Neural cell (in vitro differentiated cells): ENCODE measurements around the gene EIF4G3. TPM values are rescaled to one million over a fixed set of nuclear protein-coding genes. Genes with fewer than 3 reads are reported as not detected.

Experiments used
- H2AFZ ChIP-seq: fragments of 200-600, 300-800 bp; sonication (generic), shearing (Covaris generic); 2 replicates; pipeline ENCODE4 v1.6.0; 2014; ENCODE audit warnings: low read depth, mild to moderate bottlenecking, antibody characterized with exemption, low read length, moderate library complexity
- H3F3A ChIP-seq: fragments of 200-600 bp; shearing (Covaris generic); 2 replicates; pipeline ENCODE4 v1.6.1; 2016; ENCODE audit warnings: mild to moderate bottlenecking, moderate library complexity, mixed read lengths, antibody characterized with exemption, low read length; ENCODE audit not compliant: insufficient read depth, poor library complexity, severe bottlenecking
- H3K27ac ChIP-seq: fragments of 200-600, 300-800 bp; sonication (generic), shearing (Covaris generic); 2 replicates; pipeline ENCODE4 v1.5.1; 2014; ENCODE audit warnings: mild to moderate bottlenecking, low read length, moderate library complexity
- H3K27me3 ChIP-seq: fragments of 300-800, 200-600 bp; sonication (generic), shearing (Covaris generic); 2 replicates; pipeline ENCODE4 v1.6.0; 2014; ENCODE audit warnings: mild to moderate bottlenecking, low read depth, low read length, moderate library complexity; ENCODE audit not compliant: insufficient read depth
- H3K36me3 ChIP-seq: fragments of 300-800, 200-600 bp; sonication (generic), shearing (Covaris generic); 2 replicates; pipeline ENCODE4 v1.5.1; 2014; ENCODE audit warnings: mild to moderate bottlenecking, antibody characterized with exemption, low read length, moderate library complexity; ENCODE audit not compliant: insufficient read depth
- H3K4me2 ChIP-seq: fragments of 300-800, 200-600 bp; sonication (generic), shearing (Covaris generic); 2 replicates; pipeline ENCODE4 v1.6.0; 2014; ENCODE audit warnings: mild to moderate bottlenecking, low read length
- H3K4me3 ChIP-seq: fragments of 300-800, 200-600 bp; sonication (generic), shearing (Covaris generic); 2 replicates; pipeline ENCODE4 v1.5.1; 2014; ENCODE audit warnings: mild to moderate bottlenecking, low read length, moderate library complexity
- H3K79me2 ChIP-seq: fragments of 200-600 bp; shearing (Covaris generic); replicated peaks from 2 replicates; pipeline ENCODE4 v1.6.0; 2014; ENCODE audit warnings: mild to moderate bottlenecking, low read length, moderate library complexity; ENCODE audit not compliant: insufficient read depth
- H3K9ac ChIP-seq: fragments of 300-800, 200-600 bp; sonication (generic), shearing (Covaris generic); 2 replicates; pipeline ENCODE4 v1.6.1; 2016; ENCODE audit warnings: mild to moderate bottlenecking, low read length, mixed read lengths
- H3K9me2 ChIP-seq: fragments of 200-600 bp; shearing (Covaris generic); 2 replicates; pipeline ENCODE4 v1.6.1; 2016; ENCODE audit warnings: mild to moderate bottlenecking, low read length, mixed read lengths; ENCODE audit not compliant: insufficient read depth
- H3K9me3 ChIP-seq: fragments of 200-600, 300-800 bp; sonication (generic), shearing (Covaris generic); 2 replicates; pipeline ENCODE4 v1.6.1; 2016; ENCODE audit warnings: mild to moderate bottlenecking, mixed run types, low read length, moderate library complexity, mixed read lengths
- H4K20me1 ChIP-seq: fragments of 200-600 bp; shearing (Covaris generic); 2 replicates; pipeline ENCODE4 v1.6.1; 2016; ENCODE audit warnings: mild to moderate bottlenecking, mixed run types; ENCODE audit not compliant: insufficient read depth
- CTCF ChIP-seq: fragments of 450-650 bp; IDR thresholded peaks from 2 replicates; pipeline ENCODE4 v1.5.1; 2014; ENCODE audit warnings: antibody characterized with exemption, mild to moderate bottlenecking, moderate library complexity; ENCODE audit not compliant: poor library complexity, severe bottlenecking
- EP300 ChIP-seq: fragments of 450-650 bp; conservative IDR thresholded peaks from 2 replicates; pipeline ENCODE4 v1.6.1; 2014; ENCODE audit warnings: antibody characterized with exemption, mild to moderate bottlenecking, moderate library complexity; ENCODE audit not compliant: poor library complexity, severe bottlenecking
- EZH2 ChIP-seq: fragments of 200-600, 300-800 bp; shearing (Covaris generic), sonication (generic); IDR thresholded peaks from 2 replicates; pipeline ENCODE4 v1.6.1; 2014; ENCODE audit warnings: antibody characterized with exemption, low read length, borderline replicate concordance, mild to moderate bottlenecking; ENCODE audit not compliant: insufficient read depth, poor library complexity, severe bottlenecking
- MXI1 ChIP-seq: fragments of 450-650 bp; conservative IDR thresholded peaks from 2 replicates; pipeline ENCODE4 v1.6.1; 2014; ENCODE audit warnings: antibody characterized with exemption, mild to moderate bottlenecking; ENCODE audit not compliant: poor library complexity, severe bottlenecking
- POLR2AphosphoS5 ChIP-seq: IDR thresholded peaks from 2 replicates; pipeline ENCODE4 v1.6.1; 2012
- RAD21 ChIP-seq: fragments of 450-650 bp; conservative IDR thresholded peaks from 2 replicates; pipeline ENCODE4 v1.6.1; 2014; ENCODE audit warnings: antibody characterized with exemption, mild to moderate bottlenecking, moderate library complexity
- REST ChIP-seq: IDR thresholded peaks from 2 replicates; pipeline ENCODE4 v1.6.1; 2012; ENCODE audit warnings: borderline replicate concordance
- SMC3 ChIP-seq: fragments of 450-650 bp; conservative IDR thresholded peaks from 2 replicates; pipeline ENCODE4 v1.6.1; 2014; ENCODE audit warnings: antibody characterized with exemption, mild to moderate bottlenecking, moderate library complexity; ENCODE audit not compliant: poor library complexity
- TAF1 ChIP-seq: IDR thresholded peaks from 2 replicates; pipeline ENCODE4 v1.6.1; 2012; ENCODE audit warnings: low read depth
- polyA plus RNA-seq: library from polyadenylated mRNA; depleted of rRNA; stranded (reverse); fragments of >200 nt; gene quantifications from 2 replicates; pipeline ENCODE4 v1.2.3, GENCODE V29; 2014

EIF4G3 gene
- polyA plus RNA-seq, 1 donor from 2014 or later = 56.9 TPM

GRCh38 chr1:21124846-21125245 is 51.9 kb downstream of the EIF4G3 start:
- no peaks in the 10 kb centered on the region for H3K36me3 ChIP-seq
- no peak overlapping the region for H3K9ac ChIP-seq
- H3K79me2 ChIP-seq = peaks cover 14% of the 10 kb centered on the region
- H4K20me1 ChIP-seq = no peaks in the 10 kb centered on the region
- H3F3A ChIP-seq = no peaks in the 10 kb centered on the region
- TF ChIP-seq RAD21 = no peak
- TF ChIP-seq REST = no peak
- no peak for TF ChIP-seq EP300
- TF ChIP-seq EZH2 = no peak
- no peak for TF ChIP-seq SMC3
- TF ChIP-seq TAF1 = no peak
- TF ChIP-seq CTCF = no peak
- no peaks in the 10 kb centered on the region for H3K27me3 ChIP-seq
- no peaks in the 10 kb centered on the region for H3K9me2 ChIP-seq
- no peaks in the 10 kb centered on the region for H3K9me3 ChIP-seq
- H2AFZ ChIP-seq = no peak overlapping the region
- H3K27ac ChIP-seq = no peak overlapping the region
- H3K4me2 ChIP-seq = no peak overlapping the region
- no peak overlapping the region for H3K4me3 ChIP-seq

GRCh38 chr1:21123287-21123948 is 53.3 kb downstream of the EIF4G3 start:
- no peaks in the 10 kb centered on the region for H3K9me2 ChIP-seq
- no peak overlapping the region for H3K4me3 ChIP-seq
- no peak for TF ChIP-seq SMC3
- no peak for TF ChIP-seq EZH2
- no peak for TF ChIP-seq MXI1
- TF ChIP-seq RAD21 = no peak
- TF ChIP-seq CTCF = no peak
- no peak for TF ChIP-seq EP300
- TF ChIP-seq REST = no peak
- no peak for TF ChIP-seq POLR2AphosphoS5
- TF ChIP-seq TAF1 = no peak
- H3K27ac ChIP-seq = no peak overlapping the region
- no peak overlapping the region for H3K9ac ChIP-seq
- H3K27me3 ChIP-seq = no peaks in the 10 kb centered on the region
- H3K9me3 ChIP-seq = no peaks in the 10 kb centered on the region
- H3K79me2 ChIP-seq = peaks cover 21% of the 10 kb centered on the region
- H2AFZ ChIP-seq = no peak overlapping the region
- H3K36me3 ChIP-seq = no peaks in the 10 kb centered on the region
- no peaks in the 10 kb centered on the region for H4K20me1 ChIP-seq
- no peaks in the 10 kb centered on the region for H3F3A ChIP-seq
- H3K4me2 ChIP-seq = no peak overlapping the region
